Thyroid gland (tissue), 4 donors: Measurements from ENCODE around the gene CYP4F12.

Experiments
- POLR2A ChIP-seq, 2 donors: fragments of 450-650 bp; IDR thresholded peaks; one replicate each; pipeline ENCODE4 v1.6.1; 2017; ENCODE audit warnings: antibody characterized with exemption in 2 of 2, mild to moderate bottlenecking in 2 of 2, moderate library complexity in 1 of 2
- TF ChIP-seq, protein P1 (sequence below), 6 experiments: fragments of 200-600 bp in 3 of 6; fragments of 450-650 bp in 3 of 6; sonication (generic) in 3 of 6; IDR thresholded peaks; one replicate each; pipeline ENCODE4 v1.5.1; 2016 to 2019; ENCODE audit warnings: antibody characterized with exemption in 6 of 6, mild to moderate bottlenecking in 2 of 6, inconsistent platforms in 1 of 6, moderate library complexity in 1 of 6

DNA sequence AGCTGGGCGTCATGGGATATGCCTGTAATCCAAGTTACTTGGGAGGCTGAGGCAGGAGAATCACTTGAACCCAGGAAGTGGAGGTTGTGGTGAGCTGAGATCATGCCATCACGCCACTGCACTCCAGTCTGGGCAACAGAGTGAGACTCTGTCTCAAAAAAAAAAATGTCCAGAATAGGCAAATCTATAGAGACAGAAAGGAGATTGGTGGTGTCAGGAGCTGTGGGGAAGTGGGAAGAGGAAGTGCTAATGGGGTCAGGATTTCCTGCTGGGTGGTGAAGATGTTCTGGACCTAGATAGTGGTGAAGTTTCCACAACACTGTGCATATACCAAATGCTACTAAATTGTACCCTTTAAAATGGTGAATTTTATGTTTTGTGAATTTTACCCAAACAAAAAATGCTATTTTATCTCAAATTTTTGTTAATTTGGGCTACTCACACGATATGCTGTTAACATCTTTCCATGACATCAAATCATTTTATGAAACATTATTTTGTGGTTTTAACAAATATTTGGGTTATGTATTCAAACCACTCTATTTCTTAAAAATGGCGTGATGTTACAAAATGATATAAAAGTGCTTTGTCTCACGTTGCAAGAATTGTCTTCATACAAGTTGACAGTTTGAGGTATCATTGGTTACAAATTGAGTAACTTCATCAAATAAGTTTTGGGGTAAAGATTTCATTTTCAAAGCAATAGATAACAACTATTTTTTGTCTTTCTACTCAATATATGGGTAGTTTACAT, 39.6 kb upstream of the CYP4F12 start:
- TF ChIP-seq, protein P1, sequence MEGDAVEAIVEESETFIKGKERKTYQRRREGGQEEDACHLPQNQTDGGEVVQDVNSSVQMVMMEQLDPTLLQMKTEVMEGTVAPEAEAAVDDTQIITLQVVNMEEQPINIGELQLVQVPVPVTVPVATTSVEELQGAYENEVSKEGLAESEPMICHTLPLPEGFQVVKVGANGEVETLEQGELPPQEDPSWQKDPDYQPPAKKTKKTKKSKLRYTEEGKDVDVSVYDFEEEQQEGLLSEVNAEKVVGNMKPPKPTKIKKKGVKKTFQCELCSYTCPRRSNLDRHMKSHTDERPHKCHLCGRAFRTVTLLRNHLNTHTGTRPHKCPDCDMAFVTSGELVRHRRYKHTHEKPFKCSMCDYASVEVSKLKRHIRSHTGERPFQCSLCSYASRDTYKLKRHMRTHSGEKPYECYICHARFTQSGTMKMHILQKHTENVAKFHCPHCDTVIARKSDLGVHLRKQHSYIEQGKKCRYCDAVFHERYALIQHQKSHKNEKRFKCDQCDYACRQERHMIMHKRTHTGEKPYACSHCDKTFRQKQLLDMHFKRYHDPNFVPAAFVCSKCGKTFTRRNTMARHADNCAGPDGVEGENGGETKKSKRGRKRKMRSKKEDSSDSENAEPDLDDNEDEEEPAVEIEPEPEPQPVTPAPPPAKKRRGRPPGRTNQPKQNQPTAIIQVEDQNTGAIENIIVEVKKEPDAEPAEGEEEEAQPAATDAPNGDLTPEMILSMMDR (IDR thresholded peaks at IDR 0.05), result no peak
- TF ChIP-seq POLR2A (IDR thresholded peaks at IDR 0.05), result no peak
